HepG2 (cell line): Measurements from ENCODE around the gene FOXS1. TPM values are rescaled to one million over a fixed set of nuclear protein-coding genes. Genes with fewer than 3 reads are reported as not detected.

Experiments used
- CEBPB ChIP-seq: IDR thresholded peaks from 2 replicates; pipeline ENCODE4 v1.6.1; 2011; ENCODE audit warnings: low read depth, low read length, improper control_type of control experiment, borderline replicate concordance
- ESRRA ChIP-seq: sonication (generic); formaldehyde crosslinking; IDR thresholded peaks from 2 replicates; pipeline ENCODE4 v1.5.1; 2020; ENCODE audit warnings: mild to moderate bottlenecking, low read depth, missing genetic modification reagents
- FOXO4 ChIP-seq: sonication (generic); formaldehyde crosslinking; conservative IDR thresholded peaks from 2 replicates; pipeline ENCODE4 v1.8.1; 2023; ENCODE audit warnings: missing genetic modification reagents
- ISL2 ChIP-seq: sonication (generic); formaldehyde crosslinking; IDR thresholded peaks from 2 replicates; pipeline ENCODE4 v1.5.0; 2020; ENCODE audit warnings: missing genetic modification reagents
- JDP2 ChIP-seq: sonication (generic); formaldehyde crosslinking; IDR thresholded peaks from 2 replicates; pipeline ENCODE4 v1.8.1; 2022; ENCODE audit warnings: missing genetic modification reagents, borderline replicate concordance
- KLF16 ChIP-seq, 2 experiments: sonication (generic) in 1 of 2; formaldehyde crosslinking in 1 of 2; IDR thresholded peaks; 2 replicates each; pipeline versions ENCODE4 v1.6.1 to v1.8.0; 2016 to 2023; ENCODE audit warnings: missing genetic modification reagents in 2 of 2, missing compliant biosample characterization in 1 of 2
- MXI1 ChIP-seq: IDR thresholded peaks from 3 replicates; pipeline ENCODE4 v1.6.1; 2012; ENCODE audit warnings: low read depth, low read length, inconsistent platforms, borderline replicate concordance
- NAIF1 ChIP-seq: sonication (generic); formaldehyde crosslinking; IDR thresholded peaks from 2 replicates; pipeline ENCODE4 v1.5.0; 2020; ENCODE audit warnings: mild to moderate bottlenecking, missing genetic modification reagents, borderline replicate concordance
- PHF5A ChIP-seq: IDR thresholded peaks from one replicate; pipeline ENCODE4 v1.6.1; 2018; ENCODE audit warnings: low read depth, missing genetic modification reagents; ENCODE audit not compliant: unreplicated experiment
- RCOR2 ChIP-seq: IDR thresholded peaks from 2 replicates; pipeline ENCODE4 v1.6.1; 2016; ENCODE audit warnings: missing biosample characterization, missing genetic modification reagents
- SOX6 ChIP-seq, 2 experiments: fragments of 450-650 bp in 1 of 2; sonication (generic) in 1 of 2; formaldehyde crosslinking in 1 of 2; IDR thresholded peaks; 2 replicates each; pipeline versions ENCODE4 v1.4.0 to v1.6.1; 2017 to 2020; ENCODE audit warnings: antibody characterized with exemption in 1 of 2, mild to moderate bottlenecking in 1 of 2, missing genetic modification reagents in 1 of 2
- TAF1 ChIP-seq: sonication (generic); formaldehyde crosslinking; IDR thresholded peaks from 2 replicates; pipeline ENCODE4 v1.4.0; 2020; ENCODE audit warnings: missing genetic modification reagents
- TCF12 ChIP-seq, 2 experiments: fragments of 450-650 bp in 1 of 2; sonication (generic) in 1 of 2; formaldehyde crosslinking in 1 of 2; IDR thresholded peaks; 2 replicates each; pipeline versions ENCODE4 v1.6.1 to v1.8.0; 2017 to 2022; ENCODE audit warnings: antibody characterized with exemption in 1 of 2, mild to moderate bottlenecking in 1 of 2, missing genetic modification reagents in 1 of 2, moderate library complexity in 1 of 2
- ZBTB25 ChIP-seq: IDR thresholded peaks from 2 replicates; pipeline ENCODE4 v1.6.1; 2018; ENCODE audit warnings: missing genetic modification reagents
- ZNF18 ChIP-seq: sonication (generic); formaldehyde crosslinking; IDR thresholded peaks from 2 replicates; pipeline ENCODE4 v1.8.0; 2022; ENCODE audit warnings: mild to moderate bottlenecking, missing genetic modification reagents; ENCODE audit not compliant: insufficient replicate concordance
- ZNF33B ChIP-seq: sonication (generic); formaldehyde crosslinking; IDR thresholded peaks from 2 replicates; pipeline ENCODE4 v1.5.1; 2020; ENCODE audit warnings: mild to moderate bottlenecking, missing genetic modification reagents
- ZNF367 ChIP-seq: sonication (generic); formaldehyde crosslinking; IDR thresholded peaks from 2 replicates; pipeline ENCODE4 v1.4.0; 2020; ENCODE audit warnings: missing genetic modification reagents, borderline replicate concordance
- ZNF383 ChIP-seq: sonication (generic); formaldehyde crosslinking; IDR thresholded peaks from 2 replicates; pipeline ENCODE4 v1.4.0; 2020; ENCODE audit warnings: missing genetic modification reagents, mild to moderate bottlenecking, borderline replicate concordance
- ZNF441 ChIP-seq: sonication (generic); formaldehyde crosslinking; IDR thresholded peaks from 2 replicates; pipeline ENCODE4 v1.7.0; 2021; ENCODE audit warnings: missing genetic modification reagents, borderline replicate concordance
- ZNF468 ChIP-seq: sonication (generic); formaldehyde crosslinking; IDR thresholded peaks from 2 replicates; pipeline ENCODE4 v1.8.0; 2022; ENCODE audit warnings: mild to moderate bottlenecking, moderate library complexity, missing genetic modification reagents
- ZNF549 ChIP-seq: sonication (generic); formaldehyde crosslinking; IDR thresholded peaks from 2 replicates; pipeline ENCODE4 v1.5.0; 2020; ENCODE audit warnings: missing genetic modification reagents
- ZNF605 ChIP-seq: sonication (generic); formaldehyde crosslinking; IDR thresholded peaks from 2 replicates; pipeline ENCODE4 v1.8.0; 2022; ENCODE audit warnings: mild to moderate bottlenecking, missing genetic modification reagents
- ZNF607 ChIP-seq: sonication (generic); formaldehyde crosslinking; IDR thresholded peaks from 2 replicates; pipeline ENCODE4 v1.5.1; 2020; ENCODE audit warnings: missing genetic modification reagents, mild to moderate bottlenecking, borderline replicate concordance
- ZNF720 ChIP-seq: sonication (generic); formaldehyde crosslinking; IDR thresholded peaks from 2 replicates; pipeline ENCODE4 v1.4.0; 2020; ENCODE audit warnings: missing genetic modification reagents
- ZNF724P ChIP-seq: sonication (generic); formaldehyde crosslinking; IDR thresholded peaks from 2 replicates; pipeline ENCODE4 v1.8.0; 2022; ENCODE audit warnings: missing genetic modification reagents, borderline replicate concordance
- ZNF841 ChIP-seq: sonication (generic); formaldehyde crosslinking; IDR thresholded peaks from 2 replicates; pipeline ENCODE4 v1.8.1; 2023; ENCODE audit warnings: missing genetic modification reagents, borderline replicate concordance
- polyA plus RNA-seq, 8 experiments: library from polyadenylated mRNA; depleted of rRNA in 3 of 8; stranded (reverse) in 7 of 8; unstranded in 1 of 8; fragments of >200 nt; fragmentation: Illumina TruSeq in 4 of 8; extraction: Trizol in 4 of 8; gene quantifications; 2 replicates each; pipeline versions ENCODE4 v1.2.1 to v1.2.3, GENCODE V29; 2011 to 2016; ENCODE audit warnings: low read depth in 4 of 8, missing spikeins in 1 of 8, mixed read lengths in 1 of 8; ENCODE audit not compliant: insufficient read depth in 1 of 8
- total RNA-seq, 5 experiments: library from RNA; depleted of rRNA; stranded (reverse); fragments of >200 nt; fragmentation: Illumina TruSeq; extraction: Trizol; gene quantifications; 2 replicates each; pipeline ENCODE4 v1.2.3, GENCODE V29; 2016; ENCODE audit warnings: low read depth in 1 of 5

FOXS1 gene
- total and polyA plus RNA-seq, 2 of the 13 experiments (the other 11 are each of a cell fraction or from before 2014, with no cell fraction given), result not detected

GRCh38 chr20:31879143-31879987 lies 34.0 kb upstream of the FOXS1 start (continued):
- TF ChIP-seq ZNF18 (no peak), CEBPB (no peak), ZNF383 (CRISPR knock-in tag) (peak; percentile 89; the same call in 1 of the 2 replicates), ZNF468 (CRISPR knock-in tag) (0 out of 2 replicates have a peak, but pooled peaks have one; percentile 3), ZNF720 (no peak), KLF16 (CRISPR knock-in tag; IDR thresholded peaks at IDR 0.05) (peak in 1 of 2 experiments; percentile 48; a peak in 2 of 4 replicates), JDP2 (CRISPR knock-in tag) (no peak), ESRRA (CRISPR knock-in tag) (no peak; the same call in none of the 2 replicates), ZNF33B (CRISPR knock-in tag) (no peak), ZNF605 (CRISPR knock-in tag) (0 out of 2 replicates have a peak, but pooled peaks have one; percentile 42), ZBTB25 (CRISPR knock-in tag) (peak; percentile 34), TAF1 (CRISPR knock-in tag) (peak; percentile 85), TCF12 (IDR thresholded peaks at IDR 0.05) (no peak), TCF12 (CRISPR knock-in tag; IDR thresholded peaks at IDR 0.05) (0 out of 2 replicates have a peak, but pooled peaks have one; percentile 60), ZNF607 (CRISPR knock-in tag) (peak; percentile 76), ZNF367 (CRISPR knock-in tag) (peak; percentile 34; the same call in 1 of the 2 replicates), MXI1 (peak; percentile 99), ZNF724P (CRISPR knock-in tag) (peak; percentile 84), FOXO4 (no peak), RCOR2 (CRISPR knock-in tag) (peak; percentile 56; the same call in 1 of the 2 replicates), ZNF549 (CRISPR knock-in tag) (no peak), SOX6 (IDR thresholded peaks at IDR 0.05) (no peak), SOX6 (CRISPR knock-in tag; IDR thresholded peaks at IDR 0.05) (no peak), ZNF441 (CRISPR knock-in tag) (peak; percentile 90), ISL2 (peak; percentile 20; the same call in 1 of the 2 replicates), PHF5A (peak; percentile 24), NAIF1 (CRISPR knock-in tag) (no peak; the same call in 1 of the 2 replicates), ZNF841 (CRISPR knock-in tag) (no peak)
